Subcutaneous adipose tissue (tissue), 4 donors: ENCODE data around the gene MAPK8. TPM values are rescaled to one million over a fixed set of nuclear protein-coding genes. Genes with fewer than 3 reads are reported as not detected.

Source experiments
- total RNA-seq, 4 donors: library from RNA; depleted of rRNA; stranded (reverse); fragments of >200 nt; gene quantifications; one replicate each; pipeline ENCODE4 v1.1.0, GENCODE V29; 2016
- TF ChIP-seq, protein P1 (sequence below): fragments of 450-650 bp; IDR thresholded peaks from one replicate; pipeline ENCODE4 v1.5.1; 2016; ENCODE audit warnings: low read depth, mild to moderate bottlenecking, control low read depth, antibody characterized with exemption, moderate library complexity

Gene MAPK8
- total RNA-seq, 4 donors from 2014 or later, result 34.1 to 72.2 (median 36.5) TPM

DNA sequence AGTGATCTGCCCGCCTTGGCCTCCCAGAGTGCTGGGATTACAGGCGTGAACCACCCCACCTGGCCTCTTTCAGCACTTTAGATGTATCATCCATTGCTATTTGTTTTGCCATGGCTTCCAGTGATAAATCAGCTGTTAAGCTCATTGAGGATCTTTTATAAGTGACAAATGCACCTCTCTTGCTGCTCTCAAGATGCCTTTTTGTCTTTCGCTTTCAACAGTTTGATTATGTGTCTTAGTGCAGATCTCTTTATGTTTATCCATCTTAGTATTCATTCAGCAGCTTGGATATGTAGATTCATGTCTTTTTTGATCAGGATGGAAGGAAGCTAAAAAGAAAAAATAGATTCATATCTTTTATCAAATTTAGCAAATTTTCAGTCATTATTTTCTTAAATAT is 105.6 kb downstream of the MAPK8 start:
- TF ChIP-seq, protein P1, sequence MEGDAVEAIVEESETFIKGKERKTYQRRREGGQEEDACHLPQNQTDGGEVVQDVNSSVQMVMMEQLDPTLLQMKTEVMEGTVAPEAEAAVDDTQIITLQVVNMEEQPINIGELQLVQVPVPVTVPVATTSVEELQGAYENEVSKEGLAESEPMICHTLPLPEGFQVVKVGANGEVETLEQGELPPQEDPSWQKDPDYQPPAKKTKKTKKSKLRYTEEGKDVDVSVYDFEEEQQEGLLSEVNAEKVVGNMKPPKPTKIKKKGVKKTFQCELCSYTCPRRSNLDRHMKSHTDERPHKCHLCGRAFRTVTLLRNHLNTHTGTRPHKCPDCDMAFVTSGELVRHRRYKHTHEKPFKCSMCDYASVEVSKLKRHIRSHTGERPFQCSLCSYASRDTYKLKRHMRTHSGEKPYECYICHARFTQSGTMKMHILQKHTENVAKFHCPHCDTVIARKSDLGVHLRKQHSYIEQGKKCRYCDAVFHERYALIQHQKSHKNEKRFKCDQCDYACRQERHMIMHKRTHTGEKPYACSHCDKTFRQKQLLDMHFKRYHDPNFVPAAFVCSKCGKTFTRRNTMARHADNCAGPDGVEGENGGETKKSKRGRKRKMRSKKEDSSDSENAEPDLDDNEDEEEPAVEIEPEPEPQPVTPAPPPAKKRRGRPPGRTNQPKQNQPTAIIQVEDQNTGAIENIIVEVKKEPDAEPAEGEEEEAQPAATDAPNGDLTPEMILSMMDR, result no peak

DNA sequence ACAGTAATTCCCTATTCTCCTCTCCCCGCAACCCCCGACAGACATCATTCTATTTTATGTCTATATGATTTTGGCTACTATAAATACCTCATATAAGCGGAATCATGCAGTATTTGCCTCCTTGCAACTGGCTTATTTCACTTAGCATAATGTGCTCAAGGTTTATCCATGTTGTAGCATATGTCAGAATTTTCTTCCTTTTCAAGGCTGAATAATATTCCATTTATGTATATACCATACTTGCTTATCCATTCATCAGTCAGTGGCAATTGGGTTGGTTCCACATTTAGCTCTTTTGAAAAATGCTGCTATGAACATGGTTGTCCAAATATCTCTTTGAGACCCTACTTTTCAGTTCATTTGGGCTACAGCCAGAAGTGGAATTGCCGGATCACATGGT is 106.5 kb downstream of the MAPK8 start:
- TF ChIP-seq, protein P1, result no peak

DNA sequence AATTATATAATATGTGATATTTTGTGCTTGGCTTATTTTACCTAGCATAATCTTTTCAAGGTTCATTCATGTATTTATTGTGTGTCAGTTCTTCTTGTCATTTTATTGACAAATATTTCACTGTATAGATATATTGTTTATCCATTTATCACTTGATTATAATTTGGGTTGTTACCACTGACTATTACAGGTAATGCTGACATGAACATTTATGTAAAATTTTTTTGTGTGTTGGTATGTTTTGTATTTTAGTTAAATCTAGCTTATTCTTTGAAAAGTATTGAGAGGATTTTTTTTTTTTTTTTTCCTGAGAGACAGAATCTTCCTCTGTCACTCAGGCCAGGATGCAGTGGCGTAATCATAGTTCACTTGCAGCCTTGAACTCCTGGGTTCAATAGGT is 107.7 kb downstream of the MAPK8 start:
- TF ChIP-seq, protein P1, result no peak

DNA sequence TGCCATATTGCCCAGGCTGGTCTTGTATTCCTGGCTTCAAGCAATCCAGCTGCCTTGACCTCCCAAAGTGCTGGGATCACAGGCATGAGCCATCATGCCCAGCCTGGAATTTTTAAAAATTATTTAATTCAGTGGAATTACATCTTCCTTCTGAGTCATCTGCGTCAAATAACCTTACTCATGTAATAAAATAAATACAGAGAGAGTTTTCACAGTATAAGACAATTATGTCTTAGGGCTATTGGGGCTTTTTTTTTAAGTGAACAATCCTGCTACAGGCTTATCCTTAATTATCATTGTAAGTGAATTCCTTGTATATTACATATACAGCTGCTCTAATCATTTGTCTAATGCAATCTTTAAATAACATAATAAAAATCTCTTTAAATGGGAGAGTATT is 108.3 kb downstream of the MAPK8 start:
- TF ChIP-seq, protein P1, result no peak

DNA sequence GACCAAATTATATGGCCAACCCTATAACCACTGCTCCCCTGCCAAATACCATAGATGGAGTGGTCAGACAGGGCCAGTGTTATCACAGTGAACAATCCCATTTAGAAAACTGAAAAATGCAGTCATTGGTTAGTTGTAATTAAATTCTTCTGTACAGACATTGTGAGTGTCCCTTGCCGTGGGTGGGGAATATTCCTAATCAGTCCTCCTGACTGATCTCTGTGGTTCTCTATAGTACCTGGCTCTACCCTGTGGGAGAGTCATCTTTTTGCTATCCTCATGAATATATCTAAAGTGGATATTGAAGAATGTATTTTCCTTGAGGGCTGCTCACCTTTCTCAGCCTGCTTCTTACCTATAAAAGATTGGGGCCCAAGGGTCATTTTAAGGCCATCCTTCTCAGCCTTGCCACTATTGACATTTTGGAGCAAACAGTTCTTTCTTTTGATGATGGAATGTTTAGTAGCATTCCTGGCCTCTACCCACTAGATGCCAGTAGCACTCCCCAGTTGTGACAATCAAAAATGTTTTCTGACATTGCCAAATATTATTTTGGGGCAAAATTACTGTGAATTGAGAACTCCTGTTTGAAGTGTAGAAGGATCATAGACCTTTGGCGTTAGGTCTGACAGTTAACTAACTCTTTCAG is 110.2 kb downstream of the MAPK8 start:
- TF ChIP-seq, protein P1, result no peak

DNA sequence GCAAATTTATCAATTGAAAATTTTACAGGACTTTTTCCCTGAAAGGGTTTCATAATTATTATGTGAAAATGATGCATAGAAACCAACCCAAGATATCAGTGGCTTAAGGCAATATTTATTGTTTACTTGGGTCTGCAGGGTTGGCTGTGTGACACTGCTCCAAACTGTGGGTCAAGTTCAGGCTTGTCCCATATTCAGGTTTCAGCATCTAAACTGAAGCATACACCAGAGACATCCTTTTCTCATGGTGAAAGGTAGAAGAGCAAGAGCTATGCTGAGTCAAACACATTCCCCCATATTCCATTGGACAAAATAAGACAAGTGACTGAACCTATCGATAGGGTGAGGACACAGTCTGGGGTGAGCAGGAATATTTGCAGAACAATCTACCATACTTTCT is 110.9 kb downstream of the MAPK8 start:
- TF ChIP-seq, protein P1, result no peak

DNA sequence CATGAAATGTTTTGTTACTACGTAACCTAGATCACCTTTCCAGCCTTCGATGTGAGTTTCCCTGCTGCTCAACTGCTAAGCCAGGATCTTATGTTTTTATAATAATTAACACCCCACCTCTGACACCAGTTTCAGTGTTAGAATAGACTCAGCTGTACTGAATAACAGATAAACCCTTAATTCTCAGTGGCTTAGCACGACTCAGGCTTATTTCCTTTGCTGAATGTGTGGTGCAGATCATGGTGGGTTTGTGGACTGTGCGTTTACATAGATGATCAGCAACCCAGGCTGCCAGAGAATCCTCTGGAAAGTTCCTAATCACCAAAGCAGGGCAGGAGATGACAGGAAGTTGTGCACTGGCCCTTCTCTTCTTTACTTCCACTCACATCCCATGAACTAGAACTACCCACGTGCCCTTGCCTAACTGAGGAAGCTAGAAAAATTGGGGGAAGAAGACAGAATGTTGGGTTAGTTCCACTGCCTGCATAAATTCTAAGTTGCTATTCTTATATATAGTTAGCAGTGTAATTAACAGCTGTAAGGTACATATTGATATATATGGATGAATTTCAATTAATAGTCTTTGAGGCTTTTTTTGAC is 111.8 kb downstream of the MAPK8 start:
- TF ChIP-seq, protein P1, result no peak
